Measurements from ENCODE around the gene PKNOX2.

DNA sequence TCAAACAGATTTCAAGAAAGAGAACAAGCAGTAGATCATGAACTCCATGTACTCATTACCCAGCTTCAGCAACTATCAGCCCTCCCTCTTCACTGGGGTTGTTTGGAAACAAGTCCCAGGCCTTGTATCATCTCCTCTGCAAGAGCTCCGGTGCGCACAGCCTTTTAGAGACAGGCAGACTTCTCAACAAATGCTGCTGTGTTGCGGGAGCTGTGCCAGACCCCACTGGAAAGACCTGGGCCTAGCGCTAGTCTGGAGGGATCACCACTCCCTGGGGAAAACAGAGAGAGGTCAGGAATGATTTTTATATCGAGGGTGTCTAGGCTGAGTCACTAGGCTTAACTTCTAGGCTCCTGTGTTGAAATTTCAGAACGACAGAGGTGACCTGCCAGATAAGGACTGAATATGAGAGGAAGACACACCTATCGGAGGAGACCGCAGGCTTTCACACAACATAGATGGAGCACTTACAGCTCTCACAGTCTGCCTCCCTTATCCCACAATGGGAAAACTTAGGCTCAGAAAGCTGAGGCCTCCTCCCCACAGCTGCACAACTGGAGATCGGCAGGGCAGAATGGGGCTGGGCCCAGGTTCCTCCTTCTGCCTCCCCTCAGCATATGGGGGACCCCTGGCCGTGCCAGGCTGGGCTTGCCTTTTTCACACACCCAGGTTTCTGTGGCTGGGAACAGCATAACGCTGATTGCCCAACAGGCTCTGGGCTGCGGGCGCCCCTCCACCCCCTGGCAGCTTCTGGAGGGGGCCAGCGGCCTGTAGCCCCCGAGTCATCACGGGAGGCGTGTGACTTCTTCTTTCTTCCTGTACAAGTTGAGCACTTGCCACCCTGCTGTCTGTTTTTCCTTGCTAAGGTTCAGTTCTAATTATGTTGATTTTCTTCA is 86.0 kb downstream of the PKNOX2 start:
- TF ChIP-seq, protein P1, sequence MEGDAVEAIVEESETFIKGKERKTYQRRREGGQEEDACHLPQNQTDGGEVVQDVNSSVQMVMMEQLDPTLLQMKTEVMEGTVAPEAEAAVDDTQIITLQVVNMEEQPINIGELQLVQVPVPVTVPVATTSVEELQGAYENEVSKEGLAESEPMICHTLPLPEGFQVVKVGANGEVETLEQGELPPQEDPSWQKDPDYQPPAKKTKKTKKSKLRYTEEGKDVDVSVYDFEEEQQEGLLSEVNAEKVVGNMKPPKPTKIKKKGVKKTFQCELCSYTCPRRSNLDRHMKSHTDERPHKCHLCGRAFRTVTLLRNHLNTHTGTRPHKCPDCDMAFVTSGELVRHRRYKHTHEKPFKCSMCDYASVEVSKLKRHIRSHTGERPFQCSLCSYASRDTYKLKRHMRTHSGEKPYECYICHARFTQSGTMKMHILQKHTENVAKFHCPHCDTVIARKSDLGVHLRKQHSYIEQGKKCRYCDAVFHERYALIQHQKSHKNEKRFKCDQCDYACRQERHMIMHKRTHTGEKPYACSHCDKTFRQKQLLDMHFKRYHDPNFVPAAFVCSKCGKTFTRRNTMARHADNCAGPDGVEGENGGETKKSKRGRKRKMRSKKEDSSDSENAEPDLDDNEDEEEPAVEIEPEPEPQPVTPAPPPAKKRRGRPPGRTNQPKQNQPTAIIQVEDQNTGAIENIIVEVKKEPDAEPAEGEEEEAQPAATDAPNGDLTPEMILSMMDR (IDR thresholded peaks at IDR 0.05): no peak
- TF ChIP-seq POLR2A (IDR thresholded peaks at IDR 0.05): no peak

All from lower leg skin (tissue), 3 donors.